Tibial nerve (tissue), 4 donors: Measurements from ENCODE around the gene ZNF821. TPM values are rescaled to one million over a fixed set of nuclear protein-coding genes. Genes with fewer than 3 reads are reported as not detected.
"Not testable (repeated sequence)": the region's sequence is repeated elsewhere in the genome, so short reads cannot be mapped to it uniquely, and the experiment has no call there.

Experiments used
- DNase-seq, 2 donors: peaks; one replicate each; pipeline ENCODE4 v3.0.0-alpha.2; 2019; ENCODE audit warnings: low spot score in 2 of 2
- H3K27ac ChIP-seq, 4 donors: fragments of 200-600 bp; sonication (generic) in 3 of 4; one replicate each; pipeline ENCODE4 v1.5.1; 2017 to 2019; ENCODE audit warnings: mild to moderate bottlenecking in 1 of 4
- H3K27me3 ChIP-seq, 2 donors: fragments of 200-600 bp; sonication (generic) in 1 of 2; one replicate each; pipeline versions ENCODE4 v1.5.1 to v1.6.0; 2017 to 2019
- H3K36me3 ChIP-seq, 3 donors: fragments of 200-600 bp; sonication (generic); one replicate each; pipeline ENCODE4 v1.5.1; 2018 to 2019
- H3K4me1 ChIP-seq, 4 donors: fragments of 200-600 bp; sonication (generic) in 3 of 4; one replicate each; pipeline ENCODE4 v1.5.1; 2017 to 2019
- H3K4me3 ChIP-seq, 4 donors: fragments of 200-600 bp; sonication (generic) in 3 of 4; one replicate each; pipeline ENCODE4 v1.5.1; 2017 to 2019; ENCODE audit warnings: mild to moderate bottlenecking in 1 of 4, moderate library complexity in 1 of 4
- H3K9me3 ChIP-seq, 4 donors: fragments of 200-600 bp; sonication (generic) in 3 of 4; one replicate each; pipeline ENCODE4 v1.5.1; 2017 to 2019
- CTCF ChIP-seq, 5 experiments: fragments of 200-600 bp in 3 of 5; fragments of 450-650 bp in 2 of 5; sonication (generic) in 3 of 5; IDR thresholded peaks; one replicate each; pipeline ENCODE4 v1.5.1; 2016 to 2019; ENCODE audit warnings: antibody characterized with exemption in 5 of 5, mild to moderate bottlenecking in 3 of 5, moderate library complexity in 2 of 5
- EP300 ChIP-seq, 2 donors: sonication (generic); formaldehyde crosslinking; IDR thresholded peaks; one replicate each; pipeline ENCODE4 v1.6.1; 2017; ENCODE audit warnings: antibody characterized with exemption in 2 of 2, mild to moderate bottlenecking in 1 of 2
- POLR2A ChIP-seq, 2 donors: fragments of 450-650 bp; IDR thresholded peaks; one replicate each; pipeline ENCODE4 v1.6.1; 2017; ENCODE audit warnings: antibody characterized with exemption in 2 of 2, mild to moderate bottlenecking in 2 of 2, moderate library complexity in 2 of 2
- WGBS, 2 donors: methylation state at CpG; one replicate each; pipeline ENCODE4 v1.1.5; 2018; 5-methylcytosine and 5-hydroxymethylcytosine counted together
- total RNA-seq, 4 donors: library from RNA; depleted of rRNA; stranded (reverse); fragments of >200 nt; gene quantifications; one replicate each; pipeline ENCODE4 v1.1.0, GENCODE V29; 2016

ZNF821 gene
- total RNA-seq, 4 donors from 2014 or later = 3.5 to 18.9 (median 4.3) TPM

- Histone ChIP-seq H3K9me3 (no peaks in the 10 kb centered on the region), H3K27ac (no peak overlapping the region), H3K36me3 (peaks cover 0 to 18% (median 0%) of the 10 kb centered on the region in 3 donors), H3K4me3 (no peak overlapping the region), H3K4me1 (no peaks in the 10 kb centered on the region), H3K27me3 (no peaks in the 10 kb centered on the region)
- TF ChIP-seq CTCF (IDR thresholded peaks at IDR 0.05) = no peak
- TF ChIP-seq EP300 (IDR thresholded peaks at IDR 0.05) = no peak
- TF ChIP-seq POLR2A (IDR thresholded peaks at IDR 0.05) = no peak
- no peak for DNase-seq
- WGBS, 2 donors = 84 to 86% methylated on average over 5 of the region's 5 CpGs
Observed at GRCh38 chr16:71826533-71827017, 57.4 kb downstream of the ZNF821 start.

DNA sequence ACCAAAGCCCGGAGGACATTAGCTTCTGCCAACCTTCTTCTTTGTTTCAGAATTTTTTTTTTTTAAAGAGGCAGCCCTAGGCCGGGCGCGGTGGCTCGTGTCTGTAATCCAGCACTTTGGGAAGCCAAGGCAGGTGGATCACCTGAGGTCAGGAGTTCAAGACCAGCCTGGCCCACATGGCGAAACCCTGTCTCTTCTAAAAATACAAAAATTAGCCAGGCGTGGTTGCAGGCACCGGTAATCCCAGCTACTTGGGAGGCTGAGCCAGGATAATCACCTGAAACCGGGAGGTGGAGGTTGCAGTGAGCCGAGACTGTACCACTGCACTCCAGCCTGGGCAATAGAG, 66.9 kb downstream of the ZNF821 start:
- peak overlapping the region in 3 of 4 donors; percentile 13 to 84 (median 69) for H3K27ac ChIP-seq
- H3K4me3 ChIP-seq, H3K4me1 ChIP-seq, H3K9me3 ChIP-seq, DNase-seq, H3K36me3 ChIP-seq, H3K27me3 ChIP-seq: not testable (repeated sequence)
- 70 to 74% methylated on average over 10 of the region's 10 CpGs for WGBS, 2 donors

GRCh38 chr16:71811261-71811803, 72.7 kb downstream of the ZNF821 start:
- Histone ChIP-seq H3K27ac (no peak overlapping the region), H3K9me3 (no peaks in the 10 kb centered on the region), H3K4me3 (no peak overlapping the region), H3K27me3 (no peaks in the 10 kb centered on the region), H3K4me1 (peaks cover 0 to 18% (median 12%) of the 10 kb centered on the region in 4 donors), H3K36me3 (no peaks in the 10 kb centered on the region)
- WGBS, 2 donors = 79 to 81% methylated on average over 5 of the region's 5 CpGs
- DNase-seq = no peak
- TF ChIP-seq POLR2A (IDR thresholded peaks at IDR 0.05) (no peak), CTCF (IDR thresholded peaks at IDR 0.05) (no peak), EP300 (IDR thresholded peaks at IDR 0.05) (no peak)

DNA sequence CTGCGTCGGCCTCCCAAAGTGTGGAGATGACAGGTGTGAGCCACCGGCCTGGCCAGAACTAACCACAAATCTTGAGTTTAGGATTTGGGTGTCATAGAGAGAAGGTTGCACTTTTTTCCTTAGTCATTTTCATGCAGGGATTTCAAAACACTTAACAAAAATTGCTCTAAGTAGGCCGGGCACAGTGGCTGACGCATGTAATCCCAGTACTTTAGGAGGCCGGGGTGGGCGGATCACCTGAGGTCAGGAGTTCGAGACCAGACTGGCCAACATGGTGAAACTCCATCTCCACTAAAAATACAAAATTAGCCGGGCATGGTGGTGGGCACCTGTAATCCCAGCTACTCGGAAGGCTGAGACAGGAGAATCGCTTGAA, 73.8 kb downstream of the ZNF821 start:
- Histone ChIP-seq H3K4me1 (peaks cover 0 to 30% (median 16%) of the 10 kb centered on the region in 4 donors), H3K27ac (peak overlapping the region in 1 of 4 donors; percentile 99)
- H3K27me3 ChIP-seq, DNase-seq, H3K9me3 ChIP-seq, H3K4me3 ChIP-seq, H3K36me3 ChIP-seq: not testable (repeated sequence)
- 90 to 93% methylated on average over 11 of the region's 11 CpGs for WGBS, 2 donors

Other genes starting within 250 kb of the ZNF821 start
- gene PHLPP2, start 159.5 kb downstream of the ZNF821 start, total RNA-seq = 10 to 100 TPM; 13.8 to 18.2 (median 16.2) TPM
- gene AP1G1, start 75.3 kb downstream of the ZNF821 start, total RNA-seq = 100 to 1,000 TPM in 1 of 4 donors, 10 to 100 TPM in 3; 68.4 to 100 (median 95.6) TPM
- gene ATXN1L, start 38.2 kb downstream of the ZNF821 start, total RNA-seq = 10 to 100 TPM; 24.9 to 35.1 (median 30.0) TPM
- 100 to 1,000 TPM; 169 to 244 (median 204) TPM for gene IST1, start 11.3 kb upstream of the ZNF821 start, total RNA-seq
- gene PKD1L3, start 116.2 kb upstream of the ZNF821 start, total RNA-seq = 1 to 10 TPM in 2 of 4 donors, under 1 TPM in 2; under 0.01 to 1.8 (median 0.74) TPM
- gene DHODH, start 124.6 kb upstream of the ZNF821 start, total RNA-seq = 10 to 100 TPM in 1 of 4 donors, 1 to 10 TPM in 3; 8.2 to 12.0 (median 9.3) TPM
- gene HP, start 170.3 kb upstream of the ZNF821 start, total RNA-seq = 10 to 100 TPM in 3 of 4 donors, 1 to 10 TPM in 1; 1.5 to 32.4 (median 27.5) TPM
- 1 to 10 TPM; 1.2 to 6.3 (median 5.1) TPM for gene HPR, start 179.0 kb upstream of the ZNF821 start, total RNA-seq
- gene TXNL4B, start 209.4 kb upstream of the ZNF821 start, total RNA-seq = 10 to 100 TPM; 13.1 to 20.5 (median 15.5) TPM
- gene DHX38, start 209.7 kb upstream of the ZNF821 start, total RNA-seq = 100 to 1,000 TPM in 1 of 4 donors, 10 to 100 TPM in 3; 74.1 to 111 (median 81.0) TPM